HG03060 (cell line): ENCODE measurements around the gene PERP.

Experiments
- ATAC-seq: cut with Tn5 transposase; IDR thresholded peaks from one replicate; pipeline ENCODE4 v1.9.1; 2021; ENCODE audit warnings: low read depth, moderate number of reproducible peaks; ENCODE audit not compliant: unreplicated experiment

The PERP gene

GRCh38 chr6:138073264-138073663, 34.0 kb downstream of the PERP start:
- no peak for ATAC-seq

- ATAC-seq, result no peak
Measured at GRCh38 chr6:138063726-138064125, 43.5 kb downstream of the PERP start.

GRCh38 chr6:138054982-138055381, 52.2 kb downstream of the PERP start:
- ATAC-seq, result no peak

- ATAC-seq, result no peak
Measured at GRCh38 chr6:138052783-138053182, 54.4 kb downstream of the PERP start.

GRCh38 chr6:138044972-138045371, 62.2 kb downstream of the PERP start:
- ATAC-seq, result no peak

GRCh38 chr6:138044458-138044857, 62.8 kb downstream of the PERP start:
- no peak for ATAC-seq
